Upper lobe of right lung (tissue), 1 donor: ENCODE measurements around the gene SP2. TPM values are rescaled to one million over a fixed set of nuclear protein-coding genes. Genes with fewer than 3 reads are reported as not detected.

Source experiments
- ATAC-seq: fragments of 200-7000 bp; cut with Tn5 transposase; one replicate; pipeline ENCODE4 v1.9.1; 2020; ENCODE audit warnings: mild to moderate bottlenecking, moderate library complexity
- DNase-seq: peaks from one replicate; pipeline ENCODE4 v3.0.0-alpha.2; 2020
- H3K27ac ChIP-seq: fragments of 200-600 bp; one replicate; pipeline ENCODE4 v1.8.0; 2022
- H3K27me3 ChIP-seq: fragments of 200-600 bp; one replicate; pipeline ENCODE4 v1.8.0; 2022; ENCODE audit warnings: mild to moderate bottlenecking
- H3K36me3 ChIP-seq: fragments of 200-600 bp; one replicate; pipeline ENCODE4 v1.8.0; 2022
- H3K4me1 ChIP-seq: fragments of 200-600 bp; one replicate; pipeline ENCODE4 v1.8.0; 2022
- H3K4me3 ChIP-seq: fragments of 200-600 bp; one replicate; pipeline ENCODE4 v1.8.0; 2022; ENCODE audit warnings: mild to moderate bottlenecking
- H3K9me3 ChIP-seq: fragments of 200-600 bp; one replicate; pipeline ENCODE4 v1.8.0; 2022
- CTCF ChIP-seq: fragments of 200-600 bp; IDR thresholded peaks from one replicate; pipeline ENCODE4 v1.8.0; 2022; ENCODE audit warnings: antibody characterized with exemption
- intact Hi-C: fragments of 100-400 bp; cut with DNase I; formaldehyde crosslinking; loops from one replicate; pipeline ENCODE4 v1.11.0; 2022
- total RNA-seq: library from RNA; stranded (reverse); fragmentation: NEBNext Ultra II Directional; extraction: Animal tissue kit (Norgen Biotek cat#: 25700); gene quantifications from one replicate; pipeline ENCODE4 v1.2.1, GENCODE V29; 2021
- donor health status: DM: no; HTN: yes; CAD: no; lungs with severe emphysema.

SP2 gene
- total RNA-seq, 1 donor from 2014 or later: 16.9 TPM

GRCh38 chr17:47942568-47942967 lies 46.5 kb downstream of the SP2 start:
- Histone ChIP-seq H3K4me1 (peaks cover 21% of the 10 kb centered on the region), H3K36me3 (no peaks in the 10 kb centered on the region), H3K9me3 (no peaks in the 10 kb centered on the region), H3K4me3 (peak overlapping the region; percentile 96), H3K27ac (no peak overlapping the region), H3K27me3 (no peaks in the 10 kb centered on the region)
- intact Hi-C loops: no loop called here
- ATAC-seq (no peak), DNase-seq (no peak)
- no peak for TF ChIP-seq CTCF

- Histone ChIP-seq H3K27me3 (no peaks in the 10 kb centered on the region), H3K9me3 (no peaks in the 10 kb centered on the region), H3K4me3 (no peak overlapping the region), H3K27ac (peak overlapping the region; percentile 3), H3K4me1 (peaks cover 35% of the 10 kb centered on the region), H3K36me3 (no peaks in the 10 kb centered on the region)
- DNase-seq (no peak), ATAC-seq (no peak)
- no peak for TF ChIP-seq CTCF
- intact Hi-C loops: no loop called here
These were observed 49.0 kb downstream of the SP2 start for GRCh38 chr17:47945080-47945479.

GRCh38 chr17:47945529-47946508 lies 49.8 kb downstream of the SP2 start:
- Histone ChIP-seq H3K27me3 (no peaks in the 10 kb centered on the region), H3K9me3 (no peaks in the 10 kb centered on the region), H3K27ac (peak overlapping the region; percentile 3), H3K4me1 (peaks cover 33% of the 10 kb centered on the region), H3K4me3 (no peak overlapping the region), H3K36me3 (no peaks in the 10 kb centered on the region)
- TF ChIP-seq CTCF: no peak
- no peak for ATAC-seq
- intact Hi-C loops: no loop called here
- no peak for DNase-seq

- DNase-seq (no peak), ATAC-seq (no peak)
- intact Hi-C loops: no loop called here
- H3K4me1 ChIP-seq: peaks cover 32% of the 10 kb centered on the region
- no peaks in the 10 kb centered on the region for H3K27me3 ChIP-seq
- TF ChIP-seq CTCF: no peak
- no peaks in the 10 kb centered on the region for H3K36me3 ChIP-seq
- H3K9me3 ChIP-seq: no peaks in the 10 kb centered on the region
- peak overlapping the region; percentile 3 for H3K27ac ChIP-seq
- no peak overlapping the region for H3K4me3 ChIP-seq
These were observed 50.5 kb downstream of the SP2 start for GRCh38 chr17:47946516-47946915.

- H3K9me3 ChIP-seq: no peaks in the 10 kb centered on the region
- H3K4me1 ChIP-seq: peaks cover 35% of the 10 kb centered on the region
- no peaks in the 10 kb centered on the region for H3K36me3 ChIP-seq
- H3K4me3 ChIP-seq: no peak overlapping the region
- DNase-seq (peak; percentile 81), ATAC-seq (peak; percentile 84)
- H3K27ac ChIP-seq: peak overlapping the region; percentile 3
- peak; percentile 84 for TF ChIP-seq CTCF
- intact Hi-C loops: no loop called here
- H3K27me3 ChIP-seq: no peaks in the 10 kb centered on the region
These were observed 50.9 kb downstream of the SP2 start for GRCh38 chr17:47946929-47947397.
